GM23338 (cell line): ENCODE data around the gene OR4X1. TPM values are rescaled to one million over a fixed set of nuclear protein-coding genes. Genes with fewer than 3 reads are reported as not detected.
"Not testable (repeated sequence)": the region's sequence is repeated elsewhere in the genome, so short reads cannot be mapped to it uniquely, and the experiment has no call there.

ENCODE experiments used
- ATAC-seq: fragments of 200-7000 bp; cut with Tn5 transposase; 3 replicates; pipeline ENCODE4 v1.9.1; 2020
- DNase-seq: peaks from one replicate; pipeline ENCODE4 v3.0.0-alpha.2; 2015; ENCODE audit warnings: low spot score
- H2AFZ ChIP-seq: fragments of 200-600 bp; sonication (generic); 2 replicates; pipeline ENCODE4 v1.8.0; 2016; ENCODE audit warnings: antibody characterized with exemption, mild to moderate bottlenecking, moderate library complexity
- H3F3A ChIP-seq: fragments of 200-600 bp; sonication (generic); replicated peaks from 2 replicates; pipeline ENCODE4 v1.8.0; 2017; ENCODE audit warnings: antibody characterized with exemption, mixed run types, low read depth
- H3K27ac ChIP-seq: fragments of 200-600 bp; sonication (generic); 2 replicates; pipeline ENCODE4 v1.6.1; 2016; ENCODE audit warnings: low read depth
- H3K27me3 ChIP-seq: fragments of 200-600 bp; sonication (generic); 2 replicates; pipeline ENCODE4 v1.8.0; 2016; ENCODE audit warnings: mild to moderate bottlenecking, mixed run types, moderate library complexity; ENCODE audit not compliant: insufficient read depth
- H3K36me3 ChIP-seq: fragments of 200-600 bp; sonication (generic); 2 replicates; pipeline ENCODE4 v1.8.0; 2016; ENCODE audit warnings: mild to moderate bottlenecking; ENCODE audit not compliant: insufficient read depth
- H3K4me1 ChIP-seq: fragments of 200-600 bp; sonication (generic); 2 replicates; pipeline ENCODE4 v1.8.0; 2016; ENCODE audit warnings: mild to moderate bottlenecking, moderate library complexity; ENCODE audit not compliant: insufficient read depth
- H3K4me2 ChIP-seq: fragments of 200-600 bp; sonication (generic); 2 replicates; pipeline ENCODE4 v1.7.1; 2017; ENCODE audit warnings: mixed run types
- H3K4me3 ChIP-seq: fragments of 200-600 bp; sonication (generic); 2 replicates; pipeline ENCODE4 v1.6.1; 2016; ENCODE audit warnings: mixed run types
- H3K79me2 ChIP-seq: fragments of 200-600 bp; sonication (generic); replicated peaks from 2 replicates; pipeline ENCODE4 v1.8.0; 2017; ENCODE audit warnings: mild to moderate bottlenecking; ENCODE audit not compliant: insufficient read depth
- H3K9me2 ChIP-seq: fragments of 200-600 bp; sonication (generic); 2 replicates; pipeline ENCODE4 v1.8.0; 2017; ENCODE audit not compliant: insufficient read depth
- H4K20me1 ChIP-seq: fragments of 200-600 bp; sonication (generic); replicated peaks from 2 replicates; pipeline ENCODE4 v1.8.0; 2017; ENCODE audit warnings: mild to moderate bottlenecking; ENCODE audit not compliant: insufficient read depth
- H3K27ac Mint-ChIP-seq: 2 replicates; pipeline ENCODE4 v1.8.0; 2020; ENCODE audit warnings: inconsistent platforms, mild to moderate bottlenecking, moderate library complexity, mixed read lengths
- H3K27me3 Mint-ChIP-seq: 3 replicates; pipeline ENCODE4 v1.8.0; 2022; ENCODE audit warnings: low read depth, mild to moderate bottlenecking, moderate library complexity, mixed read lengths, inconsistent platforms; ENCODE audit not compliant: insufficient read depth, poor library complexity
- H3K36me3 Mint-ChIP-seq: 3 replicates; pipeline ENCODE4 v1.8.0; 2021; ENCODE audit warnings: low read depth, mild to moderate bottlenecking, inconsistent platforms, moderate library complexity, mixed read lengths
- H3K4me1 Mint-ChIP-seq: 3 replicates; pipeline ENCODE4 v1.8.0; 2020; ENCODE audit warnings: mild to moderate bottlenecking, inconsistent platforms, mixed read lengths
- H3K4me3 Mint-ChIP-seq: 3 replicates; pipeline ENCODE4 v1.8.0; 2021; ENCODE audit warnings: moderate library complexity, mild to moderate bottlenecking, inconsistent platforms, mixed read lengths
- H3K9me3 Mint-ChIP-seq: 3 replicates; pipeline ENCODE4 v1.8.0; 2020; ENCODE audit warnings: moderate library complexity, mild to moderate bottlenecking, inconsistent platforms, mixed read lengths
- CTCF ChIP-seq, 2 experiments: fragments of 200-600 bp in 1 of 2; sonication (generic) in 1 of 2; conservative IDR thresholded peaks; 2 replicates each; pipeline versions ENCODE4 v1.5.1 to v1.6.1; 2016 to 2017; ENCODE audit warnings: antibody characterized with exemption in 2 of 2, low read depth in 2 of 2, mild to moderate bottlenecking in 2 of 2, moderate library complexity in 1 of 2
- ETS1 ChIP-seq: IDR thresholded peaks from 2 replicates; pipeline ENCODE4 v1.6.1; 2016; ENCODE audit warnings: antibody characterized with exemption
- EZH2 ChIP-seq: fragments of 200-600 bp; sonication (generic); IDR thresholded peaks from one replicate; pipeline ENCODE4 v1.8.0; 2017; ENCODE audit warnings: antibody characterized with exemption, mild to moderate bottlenecking, low read depth; ENCODE audit not compliant: unreplicated experiment
- NANOG ChIP-seq: IDR thresholded peaks from 2 replicates; pipeline ENCODE4 v1.6.1; 2016; ENCODE audit warnings: antibody characterized with exemption, borderline replicate concordance
- ZNF114 ChIP-seq: fragments of 250-450 bp; sonication (Bioruptor Pico); IDR thresholded peaks from 2 replicates; pipeline ENCODE4 v1.5.0; 2020; ENCODE audit warnings: mild to moderate bottlenecking, moderate library complexity
- ZNF331 ChIP-seq: fragments of 250-450 bp; sonication (Bioruptor Pico); IDR thresholded peaks from 2 replicates; pipeline ENCODE4 v1.5.0; 2020; ENCODE audit warnings: low read depth, mild to moderate bottlenecking, moderate library complexity
- polyA plus RNA-seq: library from polyadenylated mRNA; unstranded; fragments of >200 nt; fragmentation: Nextera tagmentation; extraction: Ambion mirVana; gene quantifications from 2 replicates; pipeline ENCODE4 v1.2.1, GENCODE V29; 2016
- total RNA-seq: library from RNA; depleted of rRNA; stranded (reverse); fragments of >200 nt; shearing (Covaris generic); gene quantifications from 2 replicates; pipeline ENCODE4 v1.2.3, GENCODE V29; 2014; rRNA removed

OR4X1 gene
- total and polyA plus RNA-seq, 2 experiments from 2014 or later: not detected

GRCh38 chr11:48307760-48308386 is 44.2 kb downstream of the OR4X1 start (continued):
- TF ChIP-seq EZH2 (no peak), ZNF331 (no peak), ETS1 (no peak), CTCF (conservative IDR thresholded peaks at IDR 0.05; ENCODE audit: low read depth in 2 of 2) (peak; percentile 71 to 89), ZNF114 (CRISPR knock-in tag) (no peak), NANOG (no peak)

GRCh38 chr11:48313590-48313989 is 49.9 kb downstream of the OR4X1 start:
- H3K9me3 Mint-ChIP-seq: peaks cover 90% of the 10 kb centered on the region
- H3F3A ChIP-seq, H3K79me2 ChIP-seq, H4K20me1 ChIP-seq, ATAC-seq, H3K27me3 Mint-ChIP-seq, H3K27me3 ChIP-seq, H3K36me3 ChIP-seq, H3K4me3 Mint-ChIP-seq, H3K4me2 ChIP-seq, H3K4me1 Mint-ChIP-seq, H3K27ac Mint-ChIP-seq, H3K27ac ChIP-seq, H3K4me3 ChIP-seq, H3K9me2 ChIP-seq, H3K4me1 ChIP-seq, H3K36me3 Mint-ChIP-seq, H2AFZ ChIP-seq, DNase-seq: not testable (repeated sequence)

Other genes starting within 250 kb of the OR4X1 start
- not detected in 2 replicates for gene OR4B1, start 47.1 kb upstream of the OR4X1 start, total RNA-seq
- gene OR4B1, start 47.1 kb upstream of the OR4X1 start, polyA plus RNA-seq: not detected in 2 replicates
- gene OR4X2, start 18.8 kb upstream of the OR4X1 start, total RNA-seq: not detected in 2 replicates
- gene OR4X2, start 18.8 kb upstream of the OR4X1 start, polyA plus RNA-seq: not detected in 2 replicates
- gene OR4S1, start 42.4 kb downstream of the OR4X1 start, total RNA-seq: not detected in 2 replicates
- gene OR4S1, start 42.4 kb downstream of the OR4X1 start, polyA plus RNA-seq: not detected in 2 replicates
- gene OR4C3, start 61.1 kb downstream of the OR4X1 start, total RNA-seq: not detected in 2 replicates
- gene OR4C3, start 61.1 kb downstream of the OR4X1 start, polyA plus RNA-seq: not detected in 2 replicates
- not detected in 2 replicates for gene OR4C5, start 102.6 kb downstream of the OR4X1 start, total RNA-seq
- gene OR4C5, start 102.6 kb downstream of the OR4X1 start, polyA plus RNA-seq: not detected in 2 replicates
- not detected in 2 replicates for gene OR4A47, start 224.9 kb downstream of the OR4X1 start, total RNA-seq
- not detected in 2 replicates for gene OR4A47, start 224.9 kb downstream of the OR4X1 start, polyA plus RNA-seq